AG10803 (cell line): ENCODE results near the gene FTO.

Source experiments
- DNase-seq: peaks from one replicate; pipeline ENCODE4 v3.0.0; 2010; ENCODE audit warnings: low read depth
- H3K4me3 ChIP-seq: 2 replicates; pipeline ENCODE4 v1.5.1; 2011; ENCODE audit warnings: mild to moderate bottlenecking, low read length, control low read depth
- CTCF ChIP-seq: conservative IDR thresholded peaks from 2 replicates; pipeline ENCODE4 v1.5.1; 2011; ENCODE audit warnings: mild to moderate bottlenecking, low read length, control low read depth, inconsistent platforms

Gene FTO

GRCh38 chr16:53745753-53746266 lies 41.9 kb downstream of the FTO start:
- DNase-seq = peak; percentile 62
- peak; percentile 52 for TF ChIP-seq CTCF
- H3K4me3 ChIP-seq = no peak overlapping the region

- peak; percentile 42 for DNase-seq
- H3K4me3 ChIP-seq = no peak overlapping the region
- TF ChIP-seq CTCF = no peak
Measured at GRCh38 chr16:53752560-53752959, 48.6 kb downstream of the FTO start.

- peak; percentile 39 for TF ChIP-seq CTCF
- peak; percentile 87 for DNase-seq
- no peak overlapping the region for H3K4me3 ChIP-seq
Measured at GRCh38 chr16:53753431-53753830, 49.5 kb downstream of the FTO start.

- DNase-seq = peak; percentile 66
- no peak overlapping the region for H3K4me3 ChIP-seq
- TF ChIP-seq CTCF = no peak
Measured at GRCh38 chr16:53755026-53755910, 51.3 kb downstream of the FTO start.

- no peak for DNase-seq
- no peak overlapping the region for H3K4me3 ChIP-seq
- no peak for TF ChIP-seq CTCF
Measured at GRCh38 chr16:53756275-53756996, 52.5 kb downstream of the FTO start.

GRCh38 chr16:53757971-53758609 lies 54.1 kb downstream of the FTO start:
- no peak for TF ChIP-seq CTCF
- DNase-seq = no peak
- no peak overlapping the region for H3K4me3 ChIP-seq
